HG02885 (cell line): ENCODE measurements around the gene RGS11.
"Not testable (repeated sequence)": the region's sequence is repeated elsewhere in the genome, so short reads cannot be mapped to it uniquely, and the experiment has no call there.

Experiments
- ATAC-seq: cut with Tn5 transposase; IDR thresholded peaks from one replicate; pipeline ENCODE4 v1.9.1; 2021; ENCODE audit warnings: mild to moderate bottlenecking; ENCODE audit not compliant: unreplicated experiment, poor library complexity

Gene RGS11

GRCh38 chr16:265711-266110 is 10.0 kb downstream of the RGS11 start:
- no peak for ATAC-seq

- no peak for ATAC-seq
Measured at GRCh38 chr16:265002-265529, 10.7 kb downstream of the RGS11 start.

- no peak for ATAC-seq
Measured at GRCh38 chr16:264440-264951, 11.2 kb downstream of the RGS11 start.

DNA sequence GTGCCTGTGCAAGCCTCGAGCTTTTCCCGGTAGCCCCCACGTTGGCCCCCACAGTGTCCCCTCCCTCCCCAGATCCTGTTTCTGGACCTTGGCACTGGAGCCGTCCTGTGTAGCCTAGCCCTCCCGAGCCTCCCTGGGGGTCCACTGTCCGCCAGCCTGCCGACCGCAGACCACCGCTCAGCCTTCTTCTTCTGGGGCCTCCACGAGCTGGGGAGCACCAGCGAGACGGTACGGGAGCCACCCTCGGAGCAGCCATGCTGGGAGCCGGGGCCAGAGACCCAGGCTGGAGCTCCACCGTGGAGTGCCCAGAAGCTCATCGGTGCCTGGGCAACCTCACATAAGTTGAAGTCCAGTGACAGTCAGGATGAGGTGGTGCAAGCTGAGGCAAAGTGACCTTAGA is 11.8 kb downstream of the RGS11 start:
- ATAC-seq = no peak

- ATAC-seq = no peak
Measured at GRCh38 chr16:263182-263774, 12.5 kb downstream of the RGS11 start.

GRCh38 chr16:262121-262745 is 13.5 kb downstream of the RGS11 start:
- no peak for ATAC-seq

GRCh38 chr16:261031-261691 is 14.6 kb downstream of the RGS11 start:
- ATAC-seq = no peak

- no peak for ATAC-seq
Measured at GRCh38 chr16:260326-260725, 15.4 kb downstream of the RGS11 start.

DNA sequence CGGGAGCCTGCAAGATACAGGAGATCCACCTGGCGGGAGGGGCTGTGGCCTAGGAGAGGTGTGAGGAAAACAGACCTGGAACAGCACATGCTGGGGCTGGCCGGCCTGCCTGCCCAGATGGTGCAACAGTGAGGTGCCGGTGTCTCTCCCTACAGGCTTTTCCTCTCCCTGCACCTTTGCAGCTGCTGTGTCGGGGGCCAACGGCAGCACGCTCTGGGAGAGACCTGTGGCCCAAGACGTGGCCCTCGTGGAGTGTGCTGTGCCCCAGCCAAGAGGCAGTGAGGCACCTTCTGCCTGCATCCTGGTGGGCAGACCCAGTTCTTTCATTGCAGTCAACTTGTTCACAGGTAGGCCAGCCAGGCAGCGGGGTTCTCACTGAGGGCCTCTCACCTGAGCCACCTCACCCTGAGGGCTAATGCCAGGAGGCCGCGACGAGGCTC is 15.9 kb downstream of the RGS11 start:
- no peak for ATAC-seq

DNA sequence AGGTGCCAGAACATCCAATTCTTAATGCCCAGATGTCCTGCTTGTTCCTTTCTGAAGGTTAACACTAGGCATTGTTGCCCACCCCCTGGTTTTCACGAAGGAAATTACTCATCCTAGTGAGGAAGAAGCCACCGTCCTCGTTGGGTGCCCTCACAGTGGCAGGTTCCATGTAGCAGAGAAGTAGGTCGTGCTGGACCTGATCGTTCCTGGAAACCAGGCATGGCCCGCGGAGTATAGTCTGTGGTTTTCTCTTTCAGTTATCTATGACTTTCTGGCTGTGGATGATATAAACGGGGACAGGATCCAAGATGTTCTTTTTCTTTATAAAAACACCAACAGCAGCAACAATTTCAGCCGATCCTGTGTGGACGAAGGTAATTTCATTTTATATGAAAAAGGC is 16.5 kb downstream of the RGS11 start:
- no peak for ATAC-seq

GRCh38 chr16:258091-258490 is 17.7 kb downstream of the RGS11 start:
- not testable (repeated sequence) for ATAC-seq

GRCh38 chr16:255183-255582 is 20.6 kb downstream of the RGS11 start:
- no peak for ATAC-seq

DNA sequence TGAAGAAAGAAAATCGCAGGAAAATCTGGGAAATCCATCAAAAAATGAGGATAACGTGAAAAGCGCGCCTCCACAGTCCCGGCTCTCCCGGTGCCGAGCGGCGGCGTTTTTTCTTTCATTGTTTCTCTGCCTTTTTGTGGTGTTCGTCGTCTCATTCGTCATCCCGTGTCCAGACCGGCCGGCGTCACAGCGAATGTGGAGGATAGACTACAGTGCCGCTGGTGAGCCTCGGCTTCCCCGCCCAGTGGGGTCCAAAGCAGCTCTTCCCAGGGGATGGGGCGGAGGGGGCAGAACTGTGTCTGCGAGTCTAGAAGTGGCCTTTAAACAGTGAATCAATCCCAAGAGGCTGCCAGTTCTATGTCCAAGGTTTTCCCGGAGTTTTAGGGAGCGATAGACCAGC is 21.3 kb downstream of the RGS11 start:
- ATAC-seq = no peak

- ATAC-seq = no peak
Measured at GRCh38 chr16:253833-254232, 21.9 kb downstream of the RGS11 start.

- ATAC-seq = no peak
Measured at GRCh38 chr16:252366-253337, 23.1 kb downstream of the RGS11 start.

DNA sequence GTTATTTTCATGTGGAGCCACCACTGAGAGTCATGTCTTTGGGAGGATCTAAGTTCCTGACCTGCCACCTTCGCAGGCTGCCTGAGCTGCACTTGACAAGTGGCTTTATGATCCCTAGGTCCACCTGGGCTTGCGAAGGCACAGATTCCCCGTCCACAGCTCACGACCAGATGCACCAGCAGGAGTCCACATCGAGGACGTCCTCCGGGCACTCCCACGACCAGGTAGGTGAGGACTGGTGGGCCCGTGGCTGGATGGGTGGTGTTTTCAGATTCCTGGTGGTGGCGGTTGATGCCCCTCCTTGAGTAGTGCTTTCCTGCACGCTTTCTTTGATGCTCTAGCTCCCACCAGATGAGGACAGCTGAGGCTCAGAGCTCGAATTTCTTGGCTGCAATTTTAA is 26.3 kb downstream of the RGS11 start:
- no peak for ATAC-seq

DNA sequence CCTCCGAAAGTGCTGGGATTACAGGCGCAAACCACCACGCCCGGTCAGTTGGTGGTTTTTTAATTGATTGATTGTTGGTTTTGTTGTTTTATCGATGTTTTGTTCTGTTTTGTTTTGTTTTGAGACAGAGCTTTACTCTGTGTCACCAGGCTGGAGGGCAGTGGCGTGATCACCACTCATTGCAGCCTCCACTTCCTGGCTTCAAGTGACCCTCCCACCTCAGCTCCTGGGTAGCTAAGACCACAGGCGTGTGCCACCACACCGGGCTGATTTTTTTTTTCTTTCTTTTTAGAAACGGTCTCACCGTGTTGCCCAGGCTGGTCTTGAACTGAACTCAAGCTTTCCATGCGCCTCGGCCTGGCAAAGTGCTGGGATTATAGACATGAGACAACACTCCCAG is 28.7 kb downstream of the RGS11 start:
- ATAC-seq = no peak

- ATAC-seq = no peak
Measured at GRCh38 chr16:245105-245504, 30.6 kb downstream of the RGS11 start.

GRCh38 chr16:243348-243747 is 32.4 kb downstream of the RGS11 start:
- no peak for ATAC-seq

DNA sequence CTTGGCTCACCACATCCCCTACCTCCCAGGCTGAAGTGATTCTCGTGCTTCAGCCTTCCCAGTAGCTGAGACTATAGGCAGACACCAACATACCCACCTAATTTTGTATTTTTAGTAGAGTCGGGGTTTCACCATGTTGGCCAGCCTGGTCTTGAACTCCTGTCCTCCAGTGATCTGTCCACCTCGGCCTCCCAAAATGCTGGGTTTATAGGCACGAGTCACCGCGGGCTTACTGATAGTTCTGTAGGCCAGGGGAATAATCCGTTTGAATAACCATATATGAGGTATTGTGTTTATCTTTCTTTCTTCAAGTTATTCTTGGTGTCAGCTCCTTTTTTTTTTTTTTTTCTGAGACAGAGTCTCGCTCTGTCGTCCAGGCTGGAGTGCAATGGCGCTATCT is 33.5 kb downstream of the RGS11 start:
- ATAC-seq = no peak
